ENCODE measurements around the gene ANKS6. TPM values are rescaled to one million over a fixed set of nuclear protein-coding genes. Genes with fewer than 3 reads are reported as not detected.

ANKS6 gene
- total and polyA plus RNA-seq, 2 experiments from 2014 or later: 36.9 to 59.0 TPM

GRCh38 chr9:98825414-98825813 lies 29.1 kb upstream of the ANKS6 start (continued):
- TF ChIP-seq ZNF462 (CRISPR knock-in tag; IDR thresholded peaks at IDR 0.05): no peak
- TF ChIP-seq ETS1 (IDR thresholded peaks at IDR 0.05): no peak
- no peak for TF ChIP-seq CTCF (conservative IDR thresholded peaks at IDR 0.05; ENCODE audit: low read depth in 2 of 2)
- no peak for TF ChIP-seq EZH2phosphoT487 (IDR thresholded peaks at IDR 0.05; ENCODE audit: unreplicated experiment)
- no peak for TF ChIP-seq STAT1 (IDR thresholded peaks at IDR 0.05; ENCODE audit: unreplicated experiment)

- Mint-ChIP-seq H3K27ac (no peak overlapping the region), H3K27me3 (ENCODE audit: insufficient read depth, low read depth, poor library complexity) (peaks cover 6% of the 10 kb centered on the region), H3K4me3 (no peak overlapping the region), H3K36me3 (ENCODE audit: low read depth) (peaks cover 12% of the 10 kb centered on the region), H3K4me1 (peaks cover 2% of the 10 kb centered on the region; the same call in 1 of the 3 replicates), H3K9me3 (no peaks in the 10 kb centered on the region; the same call in 2 of the 3 replicates)
- Histone ChIP-seq H3K9me2 (ENCODE audit: insufficient read depth) (no peaks in the 10 kb centered on the region), H3K4me3 (no peak overlapping the region), H3K4me2 (no peak overlapping the region), H3K27me3 (ENCODE audit: insufficient read depth) (no peaks in the 10 kb centered on the region), H3K36me3 (ENCODE audit: insufficient read depth) (no peaks in the 10 kb centered on the region), H3K27ac (ENCODE audit: low read depth) (no peak overlapping the region), H3K4me1 (ENCODE audit: insufficient read depth) (no peaks in the 10 kb centered on the region), H3F3A (replicated peaks; ENCODE audit: low read depth) (no peaks in the 10 kb centered on the region), H3K79me2 (replicated peaks; ENCODE audit: insufficient read depth) (no peaks in the 10 kb centered on the region), H4K20me1 (replicated peaks; ENCODE audit: insufficient read depth) (no peaks in the 10 kb centered on the region; the same call in 1 of the 2 replicates), H2AFZ (no peak overlapping the region)
- no peak for ATAC-seq
- DNase-seq (ENCODE audit: low spot score): no peak
- TF ChIP-seq EZH2phosphoT487 (IDR thresholded peaks at IDR 0.05; ENCODE audit: unreplicated experiment): no peak
- TF ChIP-seq CTCF (conservative IDR thresholded peaks at IDR 0.05; ENCODE audit: low read depth in 2 of 2): no peak
- TF ChIP-seq POLR2AphosphoS5 (IDR thresholded peaks at IDR 0.05; ENCODE audit: low read depth): no peak
- no peak for TF ChIP-seq ETS1 (IDR thresholded peaks at IDR 0.05)
- TF ChIP-seq STAT1 (IDR thresholded peaks at IDR 0.05; ENCODE audit: unreplicated experiment): no peak
- TF ChIP-seq JUNB (IDR thresholded peaks at IDR 0.05; ENCODE audit: unreplicated experiment): no peak
- no peak for TF ChIP-seq NANOG (IDR thresholded peaks at IDR 0.05; ENCODE audit: borderline replicate concordance)
Measured at GRCh38 chr9:98823666-98824334, 27.4 kb upstream of the ANKS6 start.
